Retinal pigment epithelial cell (primary cell): ENCODE results near the gene PCLAF.
"Not testable (repeated sequence)": the region's sequence is repeated elsewhere in the genome, so short reads cannot be mapped to it uniquely, and the experiment has no call there.

Experiments used
- DNase-seq: peaks from one replicate; pipeline ENCODE4 v3.0.0-alpha.2; 2010; ENCODE audit warnings: low read depth
- H3K4me3 ChIP-seq: 2 replicates; pipeline ENCODE4 v1.5.1; 2011; ENCODE audit warnings: mild to moderate bottlenecking, low read length, control low read depth, moderate library complexity
- CTCF ChIP-seq: conservative IDR thresholded peaks from 2 replicates; pipeline ENCODE4 v1.5.1; 2011; ENCODE audit warnings: low read depth, low read length, control low read depth, inconsistent platforms

The PCLAF gene

GRCh38 chr15:64422697-64423096 is 41.5 kb upstream of the PCLAF start:
- no peak for DNase-seq
- no peak overlapping the region for H3K4me3 ChIP-seq
- TF ChIP-seq CTCF, result no peak

- no peak overlapping the region for H3K4me3 ChIP-seq
- TF ChIP-seq CTCF, result no peak
- no peak for DNase-seq
Measured at GRCh38 chr15:64412216-64412615, 31.0 kb upstream of the PCLAF start.

GRCh38 chr15:64400583-64400982 is 19.3 kb upstream of the PCLAF start:
- no peak for TF ChIP-seq CTCF
- H3K4me3 ChIP-seq, result no peak overlapping the region
- no peak for DNase-seq

- no peak for TF ChIP-seq CTCF
- DNase-seq, result no peak
- no peak overlapping the region for H3K4me3 ChIP-seq
Measured at GRCh38 chr15:64398575-64398974, 17.3 kb upstream of the PCLAF start.

- no peak for DNase-seq
- no peak overlapping the region for H3K4me3 ChIP-seq
- TF ChIP-seq CTCF, result no peak
Measured at GRCh38 chr15:64396789-64397188, 15.5 kb upstream of the PCLAF start.

- not testable (repeated sequence) for DNase-seq, H3K4me3 ChIP-seq
Measured at GRCh38 chr15:64392471-64392870, 11.2 kb upstream of the PCLAF start.

- no peak for DNase-seq
- TF ChIP-seq CTCF, result no peak
- no peak overlapping the region for H3K4me3 ChIP-seq
Measured at GRCh38 chr15:64389036-64389435, 7.8 kb upstream of the PCLAF start.

GRCh38 chr15:64387562-64388168 is 6.4 kb upstream of the PCLAF start, which contains the start of gene TRIP4:
Gene TRIP4, plus strand, starts transcription at chr15:64387836. Its CDS starts 28 bp downstream, at chr15:64387864.
- no peak for TF ChIP-seq CTCF
- peak within 1 kb of the TSS; percentile 96 for H3K4me3 ChIP-seq
- peak; percentile 91 for DNase-seq
